HG03432 (cell line): ENCODE data around the gene RPS29.
A peak's percentile ranks its signal among the peaks of the same experiment; 100 is the strongest.
"Not testable (repeated sequence)": the region's sequence is repeated elsewhere in the genome, so short reads cannot be mapped to it uniquely, and the experiment has no call there.

Experiments
- ATAC-seq: cut with Tn5 transposase; IDR thresholded peaks from one replicate; pipeline ENCODE4 v1.9.1; 2021; ENCODE audit warnings: mild to moderate bottlenecking, moderate library complexity; ENCODE audit not compliant: unreplicated experiment

Gene RPS29

GRCh38 chr14:49585803-49586672 is at the start of gene RPS29:
Gene RPS29 (minus strand): TSS chr14:49586380. CDS start chr14:49586346, 34 bp downstream.
- ATAC-seq = peak; percentile 90

DNA sequence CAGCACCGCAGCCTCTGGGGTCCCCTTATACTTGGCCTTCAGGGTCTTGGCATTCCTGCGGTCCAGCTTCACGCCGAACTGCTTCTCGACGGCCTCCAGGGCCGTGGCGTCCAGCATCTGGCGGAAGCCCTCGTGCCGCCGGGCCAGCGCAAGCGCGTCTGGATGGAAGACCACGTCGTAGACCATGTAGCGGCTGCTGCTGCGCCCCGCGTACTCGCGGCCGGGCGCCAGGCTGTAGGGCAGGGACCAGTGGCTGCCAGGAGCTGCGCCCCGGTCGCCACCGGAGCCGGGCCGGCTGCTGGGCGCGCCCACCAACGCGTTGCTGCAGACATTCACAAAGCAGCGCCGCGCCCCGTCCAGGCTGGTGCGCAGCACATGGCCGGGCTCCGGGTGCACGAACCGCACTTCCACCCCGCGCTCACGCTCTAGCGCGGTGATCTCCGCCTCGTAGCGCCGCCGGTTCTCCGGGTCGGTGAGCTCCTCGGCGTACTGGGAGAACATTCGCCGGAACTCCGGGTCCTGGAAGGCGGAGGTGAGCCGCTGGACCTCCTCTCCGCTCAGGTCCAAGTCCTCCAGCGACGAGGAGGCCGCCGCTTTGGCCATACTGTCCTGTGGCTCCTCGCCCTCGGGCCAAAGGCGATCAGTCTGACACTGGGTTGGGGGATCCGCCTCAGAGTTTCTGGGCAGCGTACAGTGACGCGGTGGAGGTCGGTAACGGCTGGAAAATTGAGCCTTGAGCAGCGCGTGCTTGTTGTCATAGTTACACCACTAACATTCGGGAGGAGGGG is 48.6 kb upstream of the RPS29 start, which contains the start of gene DNAAF2:
TSS of gene DNAAF2 (minus strand) at position 698 of the 788 bp plus-strand sequence. CDS start at position 603, 95 bp downstream.
- peak; percentile 30 for ATAC-seq

GRCh38 chr14:49633640-49634546 is 47.7 kb upstream of the RPS29 start:
- peak; percentile 84 for ATAC-seq

- no peak for ATAC-seq
Measured at GRCh38 chr14:49623941-49624839, 38.0 kb upstream of the RPS29 start.

DNA sequence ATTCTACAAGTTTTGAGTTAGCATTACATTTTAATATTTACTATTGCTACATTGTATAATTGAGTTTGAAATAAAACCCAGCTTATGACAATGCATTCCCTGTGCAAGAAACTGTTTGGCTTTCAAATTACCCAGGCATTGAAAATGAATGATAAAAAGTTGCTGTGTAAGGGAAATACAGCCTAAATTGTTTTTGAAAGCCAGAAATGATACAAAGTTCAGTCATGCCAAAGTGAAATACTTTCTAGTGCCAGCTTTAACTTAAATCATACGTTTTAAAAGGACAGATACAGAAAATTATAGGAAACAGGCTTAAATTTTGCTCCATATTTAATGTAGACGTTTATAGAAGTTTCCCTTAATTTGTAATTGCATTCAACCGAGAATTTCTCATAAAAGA is 37.2 kb upstream of the RPS29 start:
- ATAC-seq = no peak

GRCh38 chr14:49622022-49622607 is 35.9 kb upstream of the RPS29 start:
- no peak for ATAC-seq

GRCh38 chr14:49621114-49621881 is 35.1 kb upstream of the RPS29 start:
- ATAC-seq = peak; percentile 40

GRCh38 chr14:49620182-49621113 is 34.3 kb upstream of the RPS29 start, which contains the start of the genes MGAT2 and RPL36AL:
Gene MGAT2 (plus strand): TSS chr14:49620799. CDS start chr14:49621269, 470 bp downstream.
Gene RPL36AL (minus strand): TSS chr14:49620626. CDS start chr14:49619104, 1,522 bp downstream.
- peak; percentile 95 for ATAC-seq

DNA sequence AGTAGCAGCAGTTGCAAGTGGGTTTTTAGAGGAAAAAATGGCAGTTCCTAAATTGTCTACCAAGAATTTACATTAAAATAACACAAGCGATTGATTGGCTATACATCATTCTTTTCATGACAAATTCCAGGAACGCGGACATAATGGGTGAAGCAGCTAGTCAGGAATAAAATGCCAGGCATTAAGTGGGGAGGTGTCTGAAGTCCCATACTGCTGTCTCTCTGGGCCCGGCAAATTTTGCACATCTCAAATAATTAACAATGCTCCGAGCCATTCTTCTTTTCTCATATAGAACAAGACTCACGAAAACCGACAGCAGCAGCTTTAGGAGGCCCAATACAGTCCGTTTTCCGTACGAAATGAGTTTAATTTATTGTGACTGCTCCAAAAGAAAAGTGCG is 33.5 kb upstream of the RPS29 start:
- no peak for ATAC-seq

DNA sequence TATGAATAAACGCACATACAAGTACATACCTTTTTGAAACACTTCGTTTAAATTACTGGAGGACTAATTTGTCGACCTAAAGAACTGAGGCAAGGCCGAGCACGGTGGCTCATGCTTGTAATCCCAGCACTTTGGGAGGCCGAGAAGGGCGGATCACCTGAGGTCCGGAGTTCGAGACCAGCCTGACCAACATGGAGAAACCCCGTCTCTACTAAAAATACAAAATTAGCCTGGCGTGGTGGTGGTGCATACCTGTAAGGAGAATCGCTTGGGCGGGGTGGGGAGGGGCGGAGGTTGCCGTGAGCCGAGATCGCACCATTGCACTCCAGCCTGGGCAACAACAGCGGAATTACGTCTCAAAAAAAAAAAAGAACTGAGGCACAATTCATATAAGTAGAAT is 33.1 kb upstream of the RPS29 start:
- ATAC-seq = not testable (repeated sequence)

- no peak for ATAC-seq
Measured at GRCh38 chr14:49617852-49618519, 31.8 kb upstream of the RPS29 start.

DNA sequence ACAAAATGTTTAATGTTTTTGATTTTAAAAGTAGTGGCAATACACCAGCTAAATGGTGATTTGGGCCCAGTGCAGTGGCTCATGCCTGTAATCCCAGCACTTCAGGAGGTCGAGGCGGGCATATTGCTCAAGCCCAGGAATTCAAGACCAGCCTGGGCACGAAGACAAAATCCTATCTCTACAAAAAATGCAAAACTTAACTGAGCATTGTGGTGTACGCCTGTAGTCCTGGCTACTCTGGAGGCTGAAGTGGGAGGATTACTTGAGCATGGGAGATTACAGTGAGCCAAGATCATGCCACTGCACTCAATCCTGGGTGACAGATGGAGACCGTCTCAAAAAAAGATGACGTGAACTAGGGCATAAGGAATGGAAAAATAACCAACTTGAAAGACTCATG is 29.6 kb upstream of the RPS29 start:
- ATAC-seq = no peak

DNA sequence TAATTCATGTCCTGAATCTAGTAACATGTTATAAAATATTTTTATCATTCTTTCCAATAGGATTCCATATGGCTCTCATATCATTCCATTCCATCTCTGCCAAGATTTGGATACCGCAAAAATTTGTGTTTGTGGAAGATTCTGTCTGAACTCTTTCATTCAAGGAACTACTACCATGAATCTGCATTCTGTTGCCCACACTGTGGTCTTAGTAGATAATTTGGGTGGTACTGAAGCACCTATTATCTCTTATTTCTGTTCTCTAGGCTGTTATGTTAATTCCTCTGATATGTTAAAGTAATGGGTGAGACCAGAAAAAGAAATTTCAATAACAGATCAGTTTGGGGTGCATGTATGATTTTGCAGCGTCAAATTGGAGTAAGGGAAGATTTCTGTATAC is 28.0 kb upstream of the RPS29 start:
- no peak for ATAC-seq

GRCh38 chr14:49612671-49613070 is 26.5 kb upstream of the RPS29 start:
- no peak for ATAC-seq

DNA sequence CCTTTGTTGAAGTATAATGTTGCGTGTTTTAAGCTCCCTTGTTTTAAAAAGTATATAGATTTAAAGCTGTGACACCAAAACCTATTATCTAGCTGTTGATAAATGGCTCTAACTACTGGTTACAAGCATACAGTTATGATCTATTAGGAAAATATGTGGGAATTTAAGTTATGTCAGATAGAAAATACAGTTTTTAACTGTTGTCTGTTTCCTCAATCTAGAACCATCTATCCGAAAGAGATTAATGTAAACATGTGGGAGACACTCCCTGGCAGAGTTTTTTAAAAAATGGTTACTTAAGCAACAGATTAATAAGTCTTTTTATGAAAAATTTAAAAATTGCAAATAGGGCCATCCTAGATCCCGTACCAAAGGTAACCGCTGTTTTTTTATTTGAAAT is 26.1 kb upstream of the RPS29 start:
- ATAC-seq = no peak

DNA sequence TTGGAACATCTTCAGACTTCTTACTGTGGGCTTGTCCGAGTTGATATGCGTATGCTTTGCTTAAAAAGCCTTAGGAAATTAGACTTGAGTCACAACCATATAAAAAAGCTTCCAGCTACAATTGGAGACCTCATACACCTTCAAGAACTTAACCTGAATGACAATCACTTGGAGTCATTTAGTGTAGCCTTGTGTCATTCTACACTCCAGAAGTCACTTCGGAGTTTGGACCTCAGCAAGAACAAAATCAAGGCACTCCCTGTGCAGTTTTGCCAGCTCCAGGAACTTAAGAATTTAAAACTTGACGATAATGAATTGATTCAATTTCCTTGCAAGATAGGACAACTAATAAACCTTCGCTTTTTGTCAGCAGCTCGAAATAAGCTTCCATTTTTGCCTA is 21.4 kb upstream of the RPS29 start:
- ATAC-seq = no peak
